HEK293T (cell line): ENCODE results near the gene ZNF41.

Experiments used
- ARNT ChIP-seq: fragments of 450-650 bp; IDR thresholded peaks from 2 replicates; pipeline ENCODE4 v1.6.1; 2017; ENCODE audit warnings: mild to moderate bottlenecking
- BHLHE40 ChIP-seq: fragments of 450-650 bp; IDR thresholded peaks from 2 replicates; pipeline ENCODE4 v1.6.1; 2016; ENCODE audit warnings: mild to moderate bottlenecking, moderate library complexity, borderline replicate concordance
- ELF4 ChIP-seq: fragments of 450-650 bp; IDR thresholded peaks from 2 replicates; pipeline ENCODE4 v1.6.1; 2017; ENCODE audit warnings: antibody characterized with exemption
- FOXK2 ChIP-seq: fragments of 450-650 bp; IDR thresholded peaks from 2 replicates; pipeline ENCODE4 v1.6.1; 2016; ENCODE audit warnings: mild to moderate bottlenecking
- FOXM1 ChIP-seq: fragments of 450-650 bp; IDR thresholded peaks from 2 replicates; pipeline ENCODE4 v1.6.1; 2017; ENCODE audit warnings: mild to moderate bottlenecking, borderline replicate concordance
- L3MBTL2 ChIP-seq: fragments of 450-650 bp; conservative IDR thresholded peaks from 2 replicates; pipeline ENCODE4 v1.6.1; 2016; ENCODE audit warnings: mild to moderate bottlenecking
- SUZ12 ChIP-seq: fragments of 450-650 bp; IDR thresholded peaks from 2 replicates; pipeline ENCODE4 v1.6.1; 2016; ENCODE audit warnings: mild to moderate bottlenecking
- TARDBP ChIP-seq: fragments of 450-650 bp; IDR thresholded peaks from 2 replicates; pipeline ENCODE4 v1.6.1; 2016

DNA sequence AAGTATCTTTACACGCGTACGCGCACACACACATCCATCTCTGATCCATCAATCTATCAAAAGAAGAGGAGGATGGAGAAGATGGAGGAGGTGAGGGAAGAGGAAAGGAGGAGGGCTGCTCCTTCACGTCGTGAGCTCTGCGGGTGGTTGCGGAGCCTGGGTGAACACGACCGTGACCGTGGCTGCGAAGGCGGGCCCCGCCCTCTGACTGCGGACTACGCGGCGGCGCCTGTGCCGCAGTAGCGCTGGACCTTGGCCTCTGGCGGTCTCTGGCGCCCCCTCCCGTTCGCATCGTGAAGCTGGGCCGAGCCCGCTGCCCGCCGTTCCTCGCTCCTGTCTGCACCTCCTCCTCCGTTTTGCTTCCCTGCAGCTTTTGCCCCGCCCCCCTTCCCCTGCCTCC is 40.3 kb upstream of the ZNF41 start:
- TF ChIP-seq SUZ12 (no peak), L3MBTL2 (no peak), TARDBP (no peak), FOXK2 (no peak), ARNT (no peak), FOXM1 (no peak), BHLHE40 (no peak), ELF4 (no peak)
